RCC 7860 (cell line): Measurements from ENCODE around the gene TP73.

Experiments used
- DNase-seq: peaks from one replicate; pipeline ENCODE4 v3.0.0-alpha.2; 2015; ENCODE audit warnings: low spot score
- FAIRE-seq: peaks from 2 replicates; lab custom pipeline; 2012; peaks lifted over from hg19 to GRCh38; lab: Jason Lieb, UNC

The TP73 gene

DNA sequence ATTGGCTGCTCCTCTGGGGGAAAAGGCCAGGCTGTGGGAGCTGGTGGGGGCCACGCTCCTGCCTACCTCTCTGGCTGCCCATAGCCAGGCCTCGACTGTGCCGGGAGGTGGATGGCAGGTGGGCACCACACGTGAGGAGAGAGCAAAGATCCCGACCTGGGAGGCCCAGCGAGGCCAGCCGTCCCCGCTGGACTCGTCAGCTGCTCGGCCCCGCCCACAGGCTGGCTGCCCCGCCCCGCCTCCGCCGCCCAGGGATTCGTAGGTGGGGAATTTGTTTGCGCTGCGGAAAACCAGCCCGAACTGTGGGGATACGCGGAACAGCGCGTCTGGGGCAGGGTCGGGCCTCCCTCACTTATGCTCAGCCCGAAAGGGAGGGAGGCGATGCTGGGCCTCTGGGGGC lies 31.7 kb downstream of the TP73 start:
- FAIRE-seq (no peak), DNase-seq (no peak)

DNA sequence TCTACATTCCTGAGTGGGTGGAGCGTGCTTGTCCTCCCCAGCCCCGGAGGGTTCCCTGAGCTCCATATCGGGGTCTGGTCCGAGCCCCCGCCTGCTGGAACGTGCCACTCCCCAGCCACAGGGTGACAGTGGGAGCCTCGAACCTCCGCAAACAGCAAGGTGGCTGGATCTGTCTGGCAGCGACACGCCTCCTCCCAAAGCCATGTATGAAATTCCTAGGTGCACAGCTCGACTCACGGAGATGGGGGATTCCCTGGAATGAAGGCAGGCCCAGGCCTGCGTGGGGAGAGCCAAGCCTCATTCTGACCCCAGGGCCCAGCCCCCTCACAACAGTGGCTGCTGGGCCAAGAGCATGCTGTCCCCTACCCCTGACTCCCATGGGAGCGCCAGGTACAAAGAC lies 32.9 kb downstream of the TP73 start:
- no peak for FAIRE-seq

DNA sequence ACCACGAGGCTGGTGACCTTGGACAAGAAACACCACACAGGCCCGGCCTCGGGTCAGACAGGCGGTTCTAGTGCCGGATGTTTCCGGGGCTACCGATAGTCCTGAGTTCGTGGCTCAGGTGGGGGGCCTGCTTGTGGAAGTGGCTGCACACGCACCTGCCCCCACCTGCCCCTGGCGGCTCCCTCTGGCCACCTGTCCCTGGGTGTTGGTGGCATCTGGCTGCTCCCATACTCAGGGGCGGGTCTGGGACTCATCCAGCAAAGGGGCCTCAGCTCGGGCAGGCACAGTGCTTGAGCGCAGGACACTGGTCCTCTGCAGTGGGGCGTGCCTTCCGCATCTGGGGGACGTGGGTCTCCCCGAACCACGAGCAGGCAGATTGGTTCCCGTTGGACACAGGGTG lies 33.6 kb downstream of the TP73 start:
- DNase-seq (no peak), FAIRE-seq (no peak)

More for the DNA sequence above, 32.9 kb downstream of the TP73 start:
- DNase-seq, result no peak

DNA sequence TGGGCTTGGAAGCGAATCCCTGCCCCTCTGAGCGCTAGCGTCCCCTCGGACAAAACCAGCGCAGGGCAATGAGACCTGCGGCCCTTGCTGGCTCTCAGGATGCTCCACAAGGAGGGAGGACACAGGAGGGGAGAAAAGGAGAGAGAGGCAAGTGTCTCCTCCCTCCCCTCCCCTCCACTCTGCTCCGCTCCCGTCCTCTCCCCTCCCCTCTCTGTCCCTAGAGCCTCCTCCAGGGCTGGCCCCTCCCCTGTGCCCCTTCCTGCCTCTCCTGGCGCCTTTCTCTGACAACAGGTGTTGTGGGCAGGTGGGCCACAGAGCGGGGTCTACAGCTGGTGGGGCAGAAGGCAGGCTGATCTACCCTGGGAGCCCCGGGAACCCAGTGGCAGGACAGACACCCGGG lies 35.2 kb downstream of the TP73 start:
- DNase-seq (no peak), FAIRE-seq (no peak)

DNA sequence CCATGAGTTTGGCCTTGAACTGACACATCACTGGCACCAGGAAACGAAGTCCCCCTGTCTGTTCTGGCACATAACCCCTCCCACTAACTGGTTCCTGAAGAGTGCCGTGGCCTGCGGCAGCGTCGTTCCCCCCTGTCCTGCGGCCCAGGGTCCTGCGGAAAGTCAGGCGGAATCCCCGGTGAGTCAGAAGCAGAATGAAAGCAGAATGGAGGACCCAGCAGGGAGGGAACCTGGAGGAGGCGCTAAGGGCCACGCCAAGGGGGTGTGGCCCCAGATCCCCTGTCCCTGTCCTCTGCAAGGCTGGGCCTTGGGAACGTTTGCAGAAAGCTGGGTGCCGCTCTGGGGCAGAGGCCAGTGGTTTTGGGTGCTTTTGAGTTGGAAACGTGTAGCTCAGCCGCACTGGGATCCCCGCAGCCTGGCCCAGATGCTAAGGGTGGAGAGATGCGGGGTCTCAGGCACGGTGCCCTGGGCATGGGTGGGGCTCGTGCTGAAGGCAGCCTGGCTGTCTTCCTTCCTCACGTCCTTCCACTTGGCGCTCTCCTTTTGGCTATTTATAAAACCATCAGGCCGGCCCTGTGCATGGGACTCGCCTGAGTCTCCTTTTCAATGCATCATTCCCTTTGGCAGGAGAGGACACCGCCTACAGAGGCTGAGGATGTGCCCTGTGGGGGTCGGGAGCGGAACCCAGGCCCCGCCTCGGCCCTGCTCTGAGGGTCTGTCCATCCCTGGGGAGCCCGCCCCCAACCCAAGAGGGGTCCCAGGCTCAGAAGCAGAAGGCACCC lies 36.2 kb downstream of the TP73 start:
- FAIRE-seq (no peak), DNase-seq (no peak)

DNA sequence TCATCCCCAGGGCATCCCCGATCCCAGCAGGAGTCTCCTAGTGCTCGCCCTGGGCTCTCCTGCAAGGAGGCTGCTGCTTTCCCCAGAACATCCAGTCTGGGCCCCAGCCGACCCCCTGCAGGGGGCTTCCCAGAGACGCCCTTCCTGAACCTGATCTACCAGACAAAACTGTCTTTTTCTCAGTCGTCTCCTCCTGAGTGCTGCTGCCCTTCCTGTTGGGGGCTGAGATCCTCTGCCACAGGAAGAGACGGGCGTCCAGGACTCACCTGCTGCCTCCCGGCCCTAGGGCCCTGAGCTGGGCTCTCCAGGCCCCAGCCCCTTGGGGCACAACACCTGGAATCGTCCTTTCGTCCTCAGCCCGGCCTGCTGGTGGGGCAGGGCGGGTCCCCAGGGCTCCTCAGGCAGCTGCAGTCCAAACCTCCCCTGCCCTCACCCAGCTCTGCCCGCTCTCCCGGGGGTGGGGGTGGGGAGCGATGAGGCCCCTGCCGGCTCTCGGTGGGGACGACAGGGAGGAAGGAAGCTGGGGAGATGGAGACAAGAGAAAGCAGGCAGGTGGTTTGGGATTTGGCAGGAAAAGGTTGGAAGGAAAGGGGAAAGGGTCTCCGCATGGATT lies 36.9 kb downstream of the TP73 start:
- no peak for DNase-seq
- no peak for FAIRE-seq

DNA sequence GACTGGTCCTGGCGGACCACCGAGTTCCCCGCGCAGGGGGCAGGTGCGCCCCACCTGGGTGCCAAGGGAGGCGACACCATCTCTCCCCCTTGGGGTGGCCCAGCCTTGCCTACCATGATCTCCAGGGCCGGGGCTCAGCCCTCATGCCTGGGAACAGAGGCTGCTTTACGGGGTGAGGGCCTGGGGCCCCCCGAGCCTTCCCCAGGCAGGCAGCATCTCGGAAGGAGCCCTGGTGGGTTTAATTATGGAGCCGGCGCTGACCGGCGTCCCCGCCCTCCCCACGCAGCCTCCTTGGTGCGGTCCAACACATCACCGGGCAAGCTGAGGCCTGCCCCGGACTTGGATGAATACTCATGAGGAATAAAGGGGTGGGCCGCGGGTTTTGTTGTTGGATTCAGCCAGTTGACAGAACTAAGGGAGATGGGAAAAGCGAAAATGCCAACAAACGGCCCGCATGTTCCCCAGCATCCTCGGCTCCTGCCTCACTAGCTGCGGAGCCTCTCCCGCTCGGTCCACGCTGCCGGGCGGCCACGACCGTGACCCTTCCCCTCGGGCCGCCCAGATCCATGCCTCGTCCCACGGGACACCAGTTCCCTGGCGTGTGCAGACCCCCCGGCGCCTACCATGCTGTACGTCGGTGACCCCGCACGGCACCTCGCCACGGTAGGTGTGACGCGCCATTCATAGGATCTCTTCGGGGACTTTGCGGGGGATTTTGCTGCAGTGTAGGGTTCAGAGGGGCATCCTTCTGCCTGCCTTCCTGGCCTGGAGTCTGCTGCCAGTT lies 38.2 kb downstream of the TP73 start:
- DNase-seq (no peak), FAIRE-seq (no peak)

DNA sequence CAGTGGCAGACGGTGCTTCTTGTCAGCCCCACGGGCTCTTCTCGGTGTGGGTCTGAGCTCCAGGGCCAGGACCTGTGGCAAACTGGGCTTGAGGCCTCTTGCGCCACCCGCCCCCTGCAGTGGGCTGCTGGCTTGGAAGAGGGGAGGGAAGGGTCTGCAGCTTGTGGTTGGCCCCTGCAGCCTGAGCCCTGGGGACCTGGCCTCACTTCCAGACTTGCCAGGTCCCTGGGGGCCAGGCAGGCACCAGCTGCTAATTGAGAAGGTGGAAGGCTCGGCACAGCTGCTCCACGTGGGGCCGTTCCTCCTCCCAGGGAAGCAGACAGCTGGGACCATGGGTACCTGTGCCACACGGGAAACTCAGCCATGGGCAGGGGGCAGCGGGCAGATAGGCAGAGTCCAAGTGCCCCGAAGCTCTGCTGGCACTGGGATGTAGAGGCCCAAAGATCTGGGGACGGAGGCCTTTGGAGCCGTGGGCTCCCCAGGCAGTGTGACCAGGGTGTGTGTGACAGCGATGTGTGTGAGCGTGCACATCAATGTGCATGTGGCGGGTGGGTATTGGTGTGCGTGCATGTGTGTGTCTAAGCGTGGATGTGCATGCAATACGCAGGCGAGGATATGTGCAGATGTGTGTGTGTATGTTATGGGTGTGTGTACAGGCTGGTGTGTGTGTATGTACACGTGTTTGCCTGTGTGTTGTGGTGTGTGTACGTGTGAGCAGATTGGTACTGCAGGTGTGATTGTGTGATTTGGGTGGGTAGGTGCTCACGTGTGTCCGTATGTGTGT lies 39.3 kb downstream of the TP73 start:
- FAIRE-seq (no peak), DNase-seq (no peak)

DNA sequence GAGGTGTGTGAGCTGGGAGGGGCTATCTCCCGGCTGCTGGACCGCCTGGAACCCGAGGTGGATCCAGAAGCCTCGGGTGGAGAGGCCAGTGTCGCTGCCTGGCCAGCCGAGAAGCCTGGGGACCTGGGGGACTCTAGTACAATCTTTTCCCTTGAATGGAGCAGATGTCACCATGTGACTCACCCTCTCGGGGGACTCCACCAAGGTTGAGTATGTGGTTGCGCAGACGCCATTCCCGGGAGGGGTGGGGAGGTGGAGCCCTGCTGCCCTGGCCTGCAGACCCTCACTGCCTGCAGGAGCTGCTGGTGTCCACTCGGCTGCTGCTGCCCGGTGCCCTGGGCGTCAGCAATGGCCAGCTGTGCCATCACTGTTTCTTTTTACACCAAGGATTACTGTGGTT lies 40.3 kb downstream of the TP73 start:
- FAIRE-seq (no peak), DNase-seq (no peak)

DNA sequence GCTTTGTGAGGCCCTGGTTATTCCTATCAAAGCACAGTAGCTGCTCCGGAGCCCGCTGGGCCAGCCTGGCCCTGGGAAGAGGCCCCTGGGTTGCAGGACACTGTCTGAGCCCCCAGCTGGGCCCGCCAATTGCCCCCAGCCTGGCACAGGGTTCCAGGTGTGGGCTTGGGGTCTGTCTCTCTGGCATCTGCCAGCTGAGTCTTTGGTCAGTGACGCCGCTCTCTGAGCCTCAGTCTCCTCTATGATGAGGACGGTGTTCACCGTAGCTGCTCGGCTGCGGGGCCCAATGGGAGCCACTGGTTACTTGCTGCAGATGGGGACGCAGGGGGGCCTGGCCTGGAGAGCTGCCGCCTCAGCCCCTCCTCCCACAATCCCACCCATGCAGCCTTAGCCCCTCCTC lies 41.0 kb downstream of the TP73 start:
- FAIRE-seq (no peak), DNase-seq (no peak)

DNA sequence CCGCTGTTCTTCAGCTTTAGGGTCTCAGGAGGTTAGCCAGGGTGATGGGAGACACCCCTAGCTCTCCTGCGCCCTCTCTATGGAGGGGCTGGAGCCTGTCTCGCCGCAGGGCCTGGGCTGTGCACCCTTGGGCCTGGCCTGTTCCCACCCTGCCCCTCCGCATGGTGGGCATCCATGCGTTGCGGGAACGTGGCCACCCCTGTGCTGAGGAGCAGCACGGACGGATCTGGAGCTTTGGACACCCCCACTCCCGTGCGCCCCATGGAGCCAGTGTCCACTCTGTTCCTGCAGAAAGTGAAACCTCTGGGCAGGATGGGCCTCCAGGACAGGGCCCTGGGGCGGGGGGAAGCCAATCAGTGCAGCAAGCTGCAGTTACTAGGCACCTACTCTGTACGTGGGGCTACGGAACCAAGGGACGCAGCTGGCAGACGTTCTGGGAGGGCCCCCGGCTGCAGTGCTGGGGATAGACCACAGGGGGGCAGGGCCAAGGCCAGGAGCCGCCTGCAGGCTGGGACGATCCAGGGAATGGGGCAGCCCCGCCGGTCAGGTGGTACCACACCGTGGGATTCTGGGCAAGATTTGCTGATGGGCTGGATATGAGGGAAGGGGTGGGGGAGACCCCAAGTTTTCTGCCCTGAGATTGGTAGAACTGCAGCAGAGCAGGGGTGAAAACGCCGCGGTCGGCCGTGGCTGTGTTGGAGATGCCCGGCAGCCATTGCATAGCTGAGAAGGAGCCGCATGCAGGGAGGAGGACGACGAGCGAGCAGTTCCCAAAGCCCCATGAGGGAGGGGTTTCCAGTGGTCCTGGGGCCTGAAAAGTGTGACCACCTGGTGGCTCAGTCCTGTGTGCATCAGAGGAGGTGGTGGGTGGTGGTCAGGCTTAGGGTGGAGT lies 43.3 kb downstream of the TP73 start:
- DNase-seq, result no peak
- FAIRE-seq, result no peak

DNA sequence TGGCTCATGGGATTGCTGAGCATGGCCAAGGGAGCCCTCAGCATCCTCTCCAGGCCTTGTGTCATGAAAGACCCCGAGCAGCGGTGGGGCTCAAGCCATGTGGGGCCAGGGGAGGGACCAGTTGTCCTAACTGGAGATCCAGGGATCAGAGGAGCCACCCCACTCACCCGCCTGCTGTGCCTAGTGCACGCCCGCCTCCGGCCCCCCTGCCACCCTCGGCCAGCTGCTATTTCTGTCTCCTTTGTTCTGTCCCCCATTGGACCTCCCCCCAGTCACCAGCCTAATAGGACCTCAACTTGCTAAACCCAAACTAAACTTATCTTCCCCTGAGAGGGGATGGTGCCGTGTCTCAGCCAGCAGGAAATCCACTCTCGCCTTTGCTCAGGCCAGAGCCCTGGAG lies 44.4 kb downstream of the TP73 start:
- FAIRE-seq (no peak), DNase-seq (no peak)

DNA sequence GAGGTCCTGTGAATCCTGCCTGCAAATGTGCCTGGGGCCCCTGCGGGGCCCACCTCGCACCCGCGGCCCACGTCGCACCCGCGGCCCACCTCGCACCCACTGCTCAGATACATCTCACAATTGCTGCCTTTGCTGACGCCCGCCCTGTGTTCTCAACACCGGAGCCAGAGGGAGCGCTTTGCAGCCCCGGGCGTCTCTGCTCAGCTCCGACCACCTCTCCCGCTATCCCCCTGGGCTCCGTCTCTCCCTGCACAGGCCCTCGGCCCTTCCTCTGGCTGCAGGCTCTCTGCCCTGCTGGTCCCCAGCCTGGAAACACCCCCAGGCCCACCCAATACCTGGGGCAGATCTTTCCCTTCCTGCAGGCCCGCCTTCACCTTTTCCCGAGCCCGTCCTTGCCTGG lies 44.8 kb downstream of the TP73 start:
- no peak for FAIRE-seq

DNA sequence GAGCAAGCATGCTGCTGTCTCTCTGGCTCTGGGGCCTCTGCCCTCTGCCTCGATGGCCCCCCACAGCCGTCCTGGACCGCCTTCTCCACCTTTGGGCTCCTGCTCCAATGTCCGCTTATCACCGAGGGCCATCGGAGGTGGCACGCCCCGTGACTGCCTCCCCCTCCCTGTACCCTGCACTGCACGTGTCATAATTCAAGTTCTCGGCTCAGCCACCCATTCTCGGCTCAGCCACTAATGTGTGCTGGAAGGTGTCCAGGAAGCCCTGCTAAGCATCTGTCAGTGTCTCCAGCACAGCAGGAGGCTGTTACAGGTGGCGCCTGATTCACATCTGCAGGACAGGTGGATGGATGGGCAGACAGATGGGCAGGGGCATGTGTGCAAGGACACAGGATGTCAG lies 45.5 kb downstream of the TP73 start:
- DNase-seq, result no peak
- FAIRE-seq, result no peak

More for the DNA sequence above, 44.8 kb downstream of the TP73 start:
- no peak for DNase-seq

DNA sequence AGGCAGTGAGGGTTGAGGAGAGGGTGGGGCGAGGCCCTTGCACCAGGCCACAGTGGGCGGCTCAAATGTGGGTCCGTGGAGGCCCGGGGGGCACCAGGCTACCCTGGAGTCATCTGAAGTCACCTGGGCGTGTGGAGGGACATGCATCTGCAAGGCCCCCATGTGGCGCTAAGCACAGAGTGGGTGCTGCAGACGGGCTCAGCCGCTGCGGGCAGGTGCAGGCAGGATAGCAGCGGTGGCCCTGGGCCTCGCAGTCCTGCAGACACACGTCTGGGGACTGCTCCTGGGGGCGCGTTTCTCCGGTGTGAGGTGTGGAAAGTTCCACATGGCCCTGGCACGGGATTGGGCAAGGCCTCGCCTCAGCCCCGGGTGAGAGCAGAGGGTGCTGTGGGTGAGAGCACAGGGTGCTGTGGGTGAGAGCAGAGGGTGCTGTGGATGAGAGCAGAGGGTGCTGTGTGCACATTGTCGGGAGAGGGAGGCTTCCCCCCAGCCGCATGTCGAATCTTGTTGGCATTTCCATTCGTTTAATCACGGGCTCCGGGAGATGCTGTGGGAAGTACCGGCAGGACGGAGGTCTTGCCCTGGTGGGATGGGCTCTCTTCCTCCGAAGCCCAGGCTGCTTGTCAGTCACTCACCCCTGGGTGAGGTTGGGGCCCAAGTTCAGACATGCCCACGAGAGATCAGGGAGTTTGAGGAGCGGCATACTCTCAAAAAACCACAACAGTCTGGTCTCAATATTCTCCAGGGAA lies 46.5 kb downstream of the TP73 start:
- no peak for FAIRE-seq
- no peak for DNase-seq

DNA sequence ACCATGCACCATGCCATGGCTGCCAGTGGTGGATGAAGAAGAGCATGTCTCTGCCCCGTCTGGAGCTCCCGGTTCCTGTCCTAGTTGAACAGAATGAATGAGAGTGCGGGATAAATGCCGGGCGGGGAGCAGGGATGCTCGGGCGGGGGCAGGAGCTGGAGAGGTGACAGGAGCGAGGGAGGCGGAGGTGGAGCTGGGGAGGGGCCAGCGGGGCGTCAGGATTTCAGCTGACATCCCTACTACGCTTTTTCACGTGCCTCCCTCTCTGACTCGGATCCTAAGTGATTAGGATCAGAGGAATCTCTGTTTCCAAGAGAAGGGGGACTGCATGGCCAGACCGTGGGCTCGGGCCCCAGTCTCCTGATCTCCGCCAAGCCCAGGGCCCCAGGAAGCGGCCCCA lies 47.3 kb downstream of the TP73 start:
- no peak for FAIRE-seq

DNA sequence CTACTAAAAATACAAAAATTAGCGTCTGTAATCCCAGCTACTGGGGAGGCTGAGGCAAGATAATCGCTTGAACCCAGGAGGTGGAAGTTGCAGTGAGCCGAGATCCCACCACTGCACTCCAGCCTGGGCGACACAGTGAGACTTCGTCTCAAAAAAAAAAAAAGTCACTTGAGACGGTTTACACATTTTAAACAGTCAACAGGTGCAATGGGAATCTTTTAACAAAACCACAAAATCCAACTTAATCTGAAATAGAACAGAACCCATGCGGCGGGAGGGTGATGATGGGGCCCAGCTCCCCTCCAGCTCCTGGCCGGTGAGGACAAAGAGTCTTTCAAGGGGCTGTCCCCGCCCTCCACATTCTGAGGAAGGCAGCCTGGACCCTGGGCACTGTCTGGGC lies 48.3 kb downstream of the TP73 start:
- FAIRE-seq (no peak), DNase-seq (no peak)

More for the DNA sequence above, 47.3 kb downstream of the TP73 start:
- DNase-seq, result no peak

DNA sequence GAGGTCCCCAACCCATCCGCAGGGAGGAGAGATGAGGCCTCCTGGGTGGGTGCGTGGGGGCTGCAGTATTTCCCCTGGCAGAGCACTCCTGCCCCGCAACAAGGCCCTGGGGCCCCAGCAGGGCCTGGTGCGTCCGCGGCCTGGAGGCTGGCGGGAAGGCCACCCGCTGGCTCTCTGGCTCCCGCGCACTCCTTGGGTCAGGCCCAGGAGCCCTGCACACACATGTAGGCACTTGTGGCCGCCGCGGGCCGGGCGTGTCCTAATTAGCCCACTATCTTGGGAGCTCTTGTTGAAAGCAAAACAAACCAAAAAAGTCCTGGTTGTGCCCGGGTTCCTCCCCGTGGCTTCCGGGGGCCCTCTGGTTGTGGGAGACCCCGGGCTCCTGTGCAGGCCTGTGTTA lies 50.2 kb downstream of the TP73 start:
- no peak for DNase-seq
- no peak for FAIRE-seq

DNA sequence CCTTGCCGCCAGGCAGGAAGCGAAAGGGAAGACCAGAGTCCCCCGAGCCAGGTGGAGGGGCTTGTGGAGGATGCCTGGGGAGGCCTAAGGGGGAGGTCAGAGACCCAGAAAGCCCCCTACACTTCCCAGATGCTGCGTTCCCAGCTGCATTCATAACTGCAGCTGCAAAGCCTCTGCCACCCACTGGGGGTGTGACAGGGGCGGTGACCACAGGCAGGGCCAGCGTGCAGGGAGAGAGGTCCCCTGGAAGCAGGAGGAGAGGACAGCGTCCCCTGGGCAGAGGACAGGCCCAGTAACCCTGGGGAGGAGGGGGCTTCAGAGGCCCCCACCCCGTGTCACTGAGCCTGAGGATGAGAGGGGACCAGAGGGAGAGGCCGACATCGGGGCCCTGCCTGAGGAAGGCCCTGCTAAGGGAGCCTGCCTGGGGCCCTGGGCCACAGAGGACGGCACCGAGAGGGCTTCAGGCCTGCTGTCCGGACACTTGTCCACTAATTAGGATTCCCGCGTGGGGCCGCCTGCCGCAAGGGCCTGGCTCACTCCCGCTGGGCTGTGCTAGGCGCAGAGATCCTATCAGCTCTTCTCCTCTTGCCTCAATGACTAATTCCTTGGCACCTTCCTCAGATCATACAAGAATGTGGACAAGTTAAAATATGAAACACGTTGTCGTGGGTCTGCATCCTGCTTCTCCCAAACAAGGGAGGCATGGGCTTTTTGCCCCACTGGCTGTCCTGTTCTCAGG lies 50.8 kb downstream of the TP73 start:
- no peak for FAIRE-seq
- DNase-seq, result no peak
